Brain microvascular endothelial cell (primary cell): Measurements from ENCODE around the gene PHACTR1.
"Not testable (repeated sequence)": the region's sequence is repeated elsewhere in the genome, so short reads cannot be mapped to it uniquely, and the experiment has no call there.

Experiments
- DNase-seq: peaks from one replicate; pipeline ENCODE4 v3.0.0-alpha.2; 2020
- H3K27ac ChIP-seq: fragments of 250-450 bp; sonication (Bioruptor Pico); 2 replicates; pipeline ENCODE4 v1.5.1; 2020; ENCODE audit warnings: mild to moderate bottlenecking, moderate library complexity
- H3K27me3 ChIP-seq: fragments of 250-450 bp; sonication (Bioruptor Pico); replicated peaks from 2 replicates; pipeline ENCODE4 v1.5.1; 2020; ENCODE audit warnings: mild to moderate bottlenecking
- H3K36me3 ChIP-seq: fragments of 250-450 bp; sonication (Bioruptor Pico); replicated peaks from 2 replicates; pipeline ENCODE4 v1.5.1; 2020; ENCODE audit warnings: mild to moderate bottlenecking
- H3K4me3 ChIP-seq: 2 replicates; pipeline ENCODE4 v1.5.1; 2011; ENCODE audit warnings: low read depth, mild to moderate bottlenecking, control low read depth, low read length, moderate library complexity
- in situ Hi-C: cut with HindIII; loops from 2 replicates; pipeline ENCODE4 v1.10.0; 2017; ENCODE audit warnings: low sequenced_read_pairs, low pct_ligation_motif_present
- TF ChIP-seq, protein P1 (sequence below): IDR thresholded peaks from 2 replicates; pipeline ENCODE4 v1.5.1; 2011; ENCODE audit warnings: low read depth, mild to moderate bottlenecking, moderate library complexity, low read length, control low read depth, inconsistent platforms; ENCODE audit errors: missing control alignments

The PHACTR1 gene

DNA sequence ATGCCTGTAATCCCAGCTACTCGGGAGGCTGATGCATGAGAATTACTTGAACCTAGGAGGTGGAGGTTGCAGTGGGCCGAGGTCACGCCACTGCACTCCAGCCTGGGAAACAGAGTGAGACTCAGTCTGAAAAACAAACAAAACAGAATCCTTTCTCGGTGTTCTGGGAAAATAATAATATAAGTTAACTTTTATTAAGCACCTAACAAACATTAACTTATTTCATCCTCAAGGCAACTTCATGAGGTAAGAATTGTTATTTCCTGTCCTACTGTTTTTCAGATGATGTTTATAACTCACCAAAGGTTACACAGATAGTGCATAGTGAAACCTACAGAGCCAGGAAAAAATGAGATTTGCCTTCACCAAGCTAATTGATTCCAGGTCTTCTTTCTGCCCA, 221.4 kb downstream of the PHACTR1 start:
- Histone ChIP-seq H3K27me3 (no peaks in the 10 kb centered on the region), H3K27ac (no peak overlapping the region), H3K36me3 (no peaks in the 10 kb centered on the region), H3K4me3 (no peak overlapping the region)
- in situ Hi-C loops = no loop called here
- TF ChIP-seq, protein P1, sequence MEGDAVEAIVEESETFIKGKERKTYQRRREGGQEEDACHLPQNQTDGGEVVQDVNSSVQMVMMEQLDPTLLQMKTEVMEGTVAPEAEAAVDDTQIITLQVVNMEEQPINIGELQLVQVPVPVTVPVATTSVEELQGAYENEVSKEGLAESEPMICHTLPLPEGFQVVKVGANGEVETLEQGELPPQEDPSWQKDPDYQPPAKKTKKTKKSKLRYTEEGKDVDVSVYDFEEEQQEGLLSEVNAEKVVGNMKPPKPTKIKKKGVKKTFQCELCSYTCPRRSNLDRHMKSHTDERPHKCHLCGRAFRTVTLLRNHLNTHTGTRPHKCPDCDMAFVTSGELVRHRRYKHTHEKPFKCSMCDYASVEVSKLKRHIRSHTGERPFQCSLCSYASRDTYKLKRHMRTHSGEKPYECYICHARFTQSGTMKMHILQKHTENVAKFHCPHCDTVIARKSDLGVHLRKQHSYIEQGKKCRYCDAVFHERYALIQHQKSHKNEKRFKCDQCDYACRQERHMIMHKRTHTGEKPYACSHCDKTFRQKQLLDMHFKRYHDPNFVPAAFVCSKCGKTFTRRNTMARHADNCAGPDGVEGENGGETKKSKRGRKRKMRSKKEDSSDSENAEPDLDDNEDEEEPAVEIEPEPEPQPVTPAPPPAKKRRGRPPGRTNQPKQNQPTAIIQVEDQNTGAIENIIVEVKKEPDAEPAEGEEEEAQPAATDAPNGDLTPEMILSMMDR = no peak
- DNase-seq = no peak

DNA sequence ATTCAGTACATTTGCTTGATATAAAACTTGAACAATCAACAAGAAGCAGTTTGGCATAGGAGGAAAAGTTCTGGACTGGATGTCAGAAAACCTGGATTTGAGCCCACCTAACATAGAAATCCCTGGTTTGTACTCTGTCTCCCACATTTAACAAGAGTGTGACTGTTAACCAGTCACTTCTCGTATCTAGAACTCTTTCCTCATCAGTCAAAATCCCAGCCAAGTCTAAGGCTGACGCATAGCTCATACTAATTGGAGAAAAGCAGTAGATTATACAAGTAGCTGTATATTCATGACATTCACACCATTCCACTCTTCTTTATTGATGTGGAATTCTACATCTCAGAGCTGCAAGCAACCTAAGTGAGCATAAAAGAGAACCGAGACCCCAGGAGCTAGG, 222.7 kb downstream of the PHACTR1 start:
- Histone ChIP-seq H3K27me3 (no peaks in the 10 kb centered on the region), H3K4me3 (no peak overlapping the region), H3K27ac (no peak overlapping the region), H3K36me3 (no peaks in the 10 kb centered on the region)
- TF ChIP-seq, protein P1 = no peak
- no peak for DNase-seq
- in situ Hi-C loops = no loop called here

DNA sequence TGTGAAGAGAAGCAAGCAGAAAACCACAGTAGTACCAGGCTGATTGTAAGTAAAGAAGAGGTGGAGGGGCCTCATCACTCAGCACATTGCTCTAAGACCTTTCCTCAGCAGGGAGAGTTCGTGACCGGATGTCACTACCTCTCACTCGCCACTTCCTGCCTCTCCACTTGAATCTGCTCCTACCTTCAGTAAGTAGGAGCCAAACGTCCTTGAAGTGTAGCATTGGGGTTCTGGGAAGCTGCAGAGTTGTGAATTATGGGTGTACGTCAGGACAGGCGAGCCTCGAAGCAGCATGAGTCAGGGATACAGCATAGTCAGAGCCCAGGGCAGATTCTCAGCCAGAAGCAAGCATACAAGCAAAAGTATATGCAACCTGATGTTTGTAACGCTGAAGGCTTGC, 224.9 kb downstream of the PHACTR1 start:
- no peaks in the 10 kb centered on the region for H3K27me3 ChIP-seq
- in situ Hi-C loops = no loop called here
- TF ChIP-seq, protein P1 = no peak
- H3K4me3 ChIP-seq = no peak overlapping the region
- no peak for DNase-seq
- no peaks in the 10 kb centered on the region for H3K36me3 ChIP-seq
- no peak overlapping the region for H3K27ac ChIP-seq

DNA sequence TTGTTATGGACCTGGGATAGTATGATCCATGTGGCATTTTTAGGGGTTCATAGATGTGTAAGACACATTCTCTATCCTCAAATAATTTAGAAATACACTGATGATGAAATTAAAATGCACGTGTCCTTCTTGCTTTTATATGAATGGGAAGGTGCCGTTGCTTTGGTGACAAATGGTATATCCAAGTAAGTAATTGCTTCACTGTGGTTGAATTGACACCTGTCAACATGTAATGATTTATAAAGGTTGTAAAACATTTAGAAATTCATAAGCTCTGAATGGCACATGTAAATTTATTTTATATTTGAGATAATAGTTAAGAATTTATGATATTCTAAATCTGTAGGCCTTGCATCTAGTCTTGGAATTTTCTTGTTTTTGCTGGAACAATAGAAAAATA, 227.0 kb downstream of the PHACTR1 start:
- in situ Hi-C loops = no loop called here
- Histone ChIP-seq H3K4me3 (no peak overlapping the region), H3K36me3 (no peaks in the 10 kb centered on the region), H3K27me3 (no peaks in the 10 kb centered on the region), H3K27ac (no peak overlapping the region)
- TF ChIP-seq, protein P1 = no peak
- DNase-seq = no peak

DNA sequence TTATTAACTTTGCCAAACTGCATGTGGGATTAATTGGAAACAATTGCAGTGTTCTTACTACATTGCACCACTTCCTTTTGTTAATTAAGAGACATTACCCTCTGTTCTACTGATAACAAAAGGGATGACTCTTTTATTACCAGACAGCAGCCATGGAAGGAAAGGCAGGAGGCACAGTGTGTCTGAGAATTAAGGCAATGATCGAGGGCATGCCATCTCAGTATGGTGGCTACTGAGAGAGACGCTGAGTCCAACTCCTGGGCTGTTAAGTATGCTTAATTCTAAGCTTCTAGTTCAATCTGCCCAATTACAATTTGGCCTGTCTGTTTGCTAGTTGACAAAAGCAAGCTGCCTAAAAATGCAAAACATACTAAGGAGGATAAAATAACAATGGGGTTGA, 227.4 kb downstream of the PHACTR1 start:
- H3K27me3 ChIP-seq = no peaks in the 10 kb centered on the region
- in situ Hi-C loops = no loop called here
- no peak overlapping the region for H3K4me3 ChIP-seq
- no peaks in the 10 kb centered on the region for H3K36me3 ChIP-seq
- no peak overlapping the region for H3K27ac ChIP-seq
- DNase-seq = no peak
- TF ChIP-seq, protein P1 = no peak

DNA sequence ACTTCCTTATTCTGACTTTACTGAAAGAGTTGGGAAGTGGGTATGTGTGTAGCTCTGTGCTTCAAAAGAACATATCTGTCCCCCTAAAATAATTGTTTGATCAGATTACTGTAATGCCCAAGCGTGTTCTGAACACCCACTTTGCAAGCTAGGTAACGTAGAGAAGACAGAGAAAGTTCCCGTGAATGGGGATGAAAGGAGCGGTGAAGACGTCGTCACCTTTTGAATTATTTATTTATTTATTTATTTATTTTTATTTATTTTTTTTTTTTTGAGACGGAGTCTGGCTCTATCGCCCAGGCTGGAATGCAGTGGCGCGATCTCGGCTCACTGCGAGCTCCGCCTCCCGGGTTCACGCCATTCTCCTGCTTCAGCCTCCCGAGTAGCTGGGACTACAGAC, 228.0 kb downstream of the PHACTR1 start:
- H3K27me3 ChIP-seq, H3K27ac ChIP-seq, H3K4me3 ChIP-seq, in situ Hi-C loops, H3K36me3 ChIP-seq, DNase-seq: not testable (repeated sequence)
